ENCODE results near the gene KCNMA1.

KCNMA1 gene

DNA sequence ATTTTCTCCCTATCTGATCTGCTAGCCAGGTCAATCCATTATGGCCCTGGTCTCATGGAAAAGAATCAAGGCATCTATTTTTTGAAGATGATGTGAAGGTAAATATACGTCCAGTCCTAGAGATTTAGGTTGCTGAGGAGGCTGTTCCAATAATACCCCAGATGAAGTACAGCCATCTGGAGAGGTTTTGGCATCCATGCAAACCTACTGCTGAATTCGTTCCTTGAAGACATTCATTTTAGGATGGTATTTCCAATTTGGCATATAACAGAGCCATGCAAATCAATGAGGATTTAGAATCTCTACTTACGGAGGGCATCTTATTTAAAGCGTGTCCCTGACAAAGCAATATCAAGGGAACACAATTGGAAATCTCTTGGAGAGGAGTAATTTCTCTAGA is 465.5 kb downstream of the KCNMA1 start:
- DNase-seq (ENCODE audit: insufficient read length, low spot score) (no peak), FAIRE-seq (no peak)
- TF ChIP-seq POLR2A (IDR thresholded peaks at IDR 0.05; ENCODE audit: low read depth, low read length), result no peak

DNA sequence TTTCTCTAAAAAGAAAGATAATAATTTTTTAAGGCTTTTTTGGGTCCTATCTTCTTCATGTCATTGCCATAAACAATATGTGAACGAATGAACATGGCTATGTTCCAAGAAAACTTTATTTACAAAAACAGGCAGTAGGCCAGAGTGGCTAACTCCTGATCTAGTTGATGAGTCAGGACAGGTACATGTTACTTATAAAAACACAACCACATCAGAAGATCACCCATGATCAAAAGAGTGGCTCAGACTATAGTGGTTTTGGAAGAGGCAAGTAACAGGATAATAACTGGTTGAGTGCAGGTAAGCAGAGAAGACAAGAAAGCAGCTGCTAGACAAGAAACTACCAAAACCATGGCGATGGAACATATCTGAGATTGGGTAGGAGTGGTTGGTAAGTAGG is 468.7 kb downstream of the KCNMA1 start:
- no peak for TF ChIP-seq POLR2A (IDR thresholded peaks at IDR 0.05; ENCODE audit: low read depth, low read length)
- FAIRE-seq (peak; percentile 53), DNase-seq (ENCODE audit: insufficient read length, low spot score) (no peak)

DNA sequence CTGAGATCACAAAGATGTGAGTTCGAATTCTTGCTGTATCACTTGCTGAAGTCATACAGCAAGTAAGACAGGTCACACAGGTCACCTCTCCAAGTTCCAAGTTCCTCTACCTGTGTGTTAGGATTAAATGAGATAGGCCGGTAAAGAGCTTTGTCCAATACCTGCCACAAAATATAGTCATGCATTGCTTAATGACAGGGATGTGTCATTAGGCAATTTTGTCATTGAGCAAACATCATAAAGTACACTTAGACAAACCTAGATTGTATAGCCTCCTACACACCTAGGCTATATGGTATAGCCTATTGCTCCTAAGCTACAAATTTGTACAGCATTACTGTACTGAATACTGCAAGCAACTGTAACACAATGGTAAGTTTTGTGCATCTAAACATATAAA is 469.4 kb downstream of the KCNMA1 start:
- no peak for TF ChIP-seq POLR2A (IDR thresholded peaks at IDR 0.05; ENCODE audit: low read depth, low read length)
- no peak for FAIRE-seq
- DNase-seq (ENCODE audit: insufficient read length, low spot score), result no peak

DNA sequence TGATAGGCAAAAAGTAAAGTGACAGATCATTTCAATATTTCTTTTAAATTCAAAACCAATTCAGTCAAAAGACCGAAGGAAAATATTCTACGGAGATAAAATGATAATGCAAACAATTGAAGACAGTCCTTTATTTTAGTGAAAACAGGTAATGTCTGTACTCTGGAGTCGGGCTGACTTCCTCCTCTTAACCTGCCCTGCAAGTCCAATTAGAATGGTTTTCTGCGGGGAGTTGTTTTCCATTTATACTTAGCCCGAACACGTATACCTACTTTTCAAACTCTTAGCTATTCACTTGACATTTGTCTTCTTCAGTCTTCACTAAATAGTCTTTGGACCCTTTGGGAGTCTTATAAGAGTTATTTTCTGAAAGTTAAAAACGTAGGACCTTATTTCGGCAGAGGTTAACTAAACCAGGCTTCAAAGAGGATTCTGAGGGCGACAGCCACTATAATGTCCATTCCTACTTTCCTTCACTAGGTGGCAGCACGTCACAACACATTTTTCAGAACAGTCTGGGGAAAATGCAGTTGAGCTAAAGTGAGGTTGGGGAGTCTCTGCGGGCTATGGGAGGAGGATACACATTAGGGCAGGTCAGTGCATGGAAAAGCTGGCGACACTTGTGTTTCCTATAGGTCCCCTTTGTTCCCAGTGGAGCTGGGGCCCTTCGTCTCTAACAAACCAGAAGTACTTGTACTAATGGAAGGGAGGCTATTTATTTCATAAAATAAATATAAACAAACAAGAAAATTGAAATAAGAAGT is 472.0 kb downstream of the KCNMA1 start:
- FAIRE-seq, result peak; percentile 98
- peak; percentile 27 for DNase-seq (ENCODE audit: insufficient read length, low spot score)

DNA sequence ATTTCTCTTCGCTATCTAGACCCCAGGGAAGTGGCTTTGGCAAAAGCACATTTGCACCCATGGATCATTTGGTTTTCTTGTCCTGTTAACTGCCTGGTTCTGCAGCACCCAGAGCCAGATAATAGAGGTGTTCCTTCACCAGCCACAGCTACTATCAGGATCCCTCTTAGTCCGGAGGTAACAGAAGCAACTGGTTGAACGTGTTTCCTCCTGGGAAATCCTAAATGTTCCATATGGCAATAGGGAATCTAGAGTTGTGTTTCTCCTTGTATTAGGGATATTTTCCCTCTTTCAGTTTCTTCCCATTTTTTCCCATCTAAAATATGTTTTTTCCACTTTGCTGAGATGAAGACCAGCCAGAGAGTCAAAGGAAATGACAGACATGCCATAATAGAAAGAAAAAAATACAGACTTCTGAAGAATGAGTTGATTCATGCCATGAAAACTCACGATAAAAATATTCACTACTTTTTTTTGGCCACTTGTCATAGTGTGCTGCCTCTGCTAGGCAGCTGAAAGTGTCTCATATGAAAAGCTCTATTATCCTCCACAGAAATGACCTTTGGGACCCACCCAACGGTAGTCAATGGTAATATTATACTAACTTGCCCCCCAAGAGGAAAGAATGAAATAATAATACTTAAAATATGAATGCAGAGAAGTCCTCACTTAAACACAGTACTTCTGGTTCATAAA is 472.8 kb downstream of the KCNMA1 start:
- FAIRE-seq (peak; percentile 69), DNase-seq (ENCODE audit: insufficient read length, low spot score) (no peak)
- TF ChIP-seq POLR2A (IDR thresholded peaks at IDR 0.05; ENCODE audit: low read depth, low read length), result no peak

More for the DNA sequence above, 472.0 kb downstream of the KCNMA1 start:
- TF ChIP-seq POLR2A (IDR thresholded peaks at IDR 0.05; ENCODE audit: low read depth, low read length), result no peak

DNA sequence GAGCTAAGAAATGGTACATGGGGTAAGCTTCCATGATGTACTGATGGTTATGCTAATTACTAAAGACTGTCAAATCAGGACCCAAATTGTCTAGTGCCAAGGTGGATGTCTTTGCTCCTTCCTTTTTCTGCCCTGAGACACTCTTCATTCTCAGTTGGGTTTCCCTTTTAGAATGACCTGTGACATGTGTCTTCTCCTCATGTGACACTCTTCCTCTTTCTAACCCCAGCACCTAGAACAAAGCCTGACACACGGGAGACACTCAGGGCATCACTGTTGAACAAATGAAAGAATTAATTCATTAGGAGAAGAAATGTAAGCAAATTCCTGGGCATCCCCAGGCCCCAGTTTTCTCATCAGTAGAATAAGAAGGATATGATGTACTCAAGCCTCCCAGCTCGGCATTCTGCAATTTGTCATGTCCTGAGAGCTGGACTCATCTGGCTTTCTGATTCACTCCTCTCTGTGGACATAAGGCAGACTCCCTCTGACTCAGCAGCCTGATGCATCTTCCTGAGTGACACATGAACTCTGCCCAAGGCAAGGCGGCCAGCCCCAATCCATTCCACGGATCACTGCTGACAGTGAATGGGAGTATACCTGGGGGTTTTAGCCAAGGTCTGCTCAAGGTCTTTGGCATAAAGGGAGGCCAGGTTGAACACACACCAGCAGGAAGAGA is 473.8 kb downstream of the KCNMA1 start:
- FAIRE-seq, result peak; percentile 98

DNA sequence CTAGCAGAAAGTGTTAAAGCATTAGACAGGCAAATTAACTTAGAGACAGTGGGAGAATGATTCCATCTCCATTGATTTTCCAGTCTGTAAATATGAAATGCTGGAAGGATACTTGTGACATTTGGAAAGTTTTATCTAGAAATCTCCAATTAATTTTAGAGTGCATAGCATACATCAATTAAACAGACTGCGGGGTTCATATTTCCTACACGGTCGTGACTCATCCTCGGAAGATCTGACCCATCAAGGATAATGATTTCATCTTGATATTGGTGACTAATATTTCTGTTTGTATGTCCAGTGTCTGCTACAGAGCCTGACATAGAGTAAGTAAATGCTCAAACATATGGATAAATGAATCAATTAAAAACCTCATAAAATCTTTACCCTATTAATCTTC is 474.9 kb downstream of the KCNMA1 start:
- DNase-seq (ENCODE audit: insufficient read length, low spot score), result no peak
- FAIRE-seq, result no peak
- TF ChIP-seq POLR2A (IDR thresholded peaks at IDR 0.05; ENCODE audit: low read depth, low read length), result no peak

More for the DNA sequence above, 473.8 kb downstream of the KCNMA1 start:
- TF ChIP-seq POLR2A (IDR thresholded peaks at IDR 0.05; ENCODE audit: low read depth, low read length), result no peak
- peak; percentile 61 for DNase-seq (ENCODE audit: insufficient read length, low spot score)

DNA sequence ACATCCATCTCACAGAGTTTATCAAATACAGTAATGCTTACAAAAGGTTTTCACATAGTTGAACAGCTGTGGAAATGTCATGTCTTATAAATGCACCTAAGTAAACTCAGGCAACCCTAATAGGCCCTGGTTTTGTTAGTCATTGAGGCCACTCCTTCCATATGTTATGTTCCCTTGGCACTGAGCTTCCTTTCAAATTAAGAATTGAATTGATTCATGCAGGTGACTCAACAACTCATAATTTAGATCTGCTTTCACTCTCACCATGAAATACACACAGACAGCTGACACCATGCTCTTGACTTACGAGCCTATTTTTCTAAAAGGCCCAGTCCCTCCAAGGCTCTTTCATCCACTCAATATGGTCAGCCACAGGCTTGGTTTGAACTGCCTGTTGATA is 476.9 kb downstream of the KCNMA1 start:
- TF ChIP-seq POLR2A (IDR thresholded peaks at IDR 0.05; ENCODE audit: low read depth, low read length), result no peak
- FAIRE-seq (peak; percentile 97), DNase-seq (ENCODE audit: insufficient read length, low spot score) (peak; percentile 34)

DNA sequence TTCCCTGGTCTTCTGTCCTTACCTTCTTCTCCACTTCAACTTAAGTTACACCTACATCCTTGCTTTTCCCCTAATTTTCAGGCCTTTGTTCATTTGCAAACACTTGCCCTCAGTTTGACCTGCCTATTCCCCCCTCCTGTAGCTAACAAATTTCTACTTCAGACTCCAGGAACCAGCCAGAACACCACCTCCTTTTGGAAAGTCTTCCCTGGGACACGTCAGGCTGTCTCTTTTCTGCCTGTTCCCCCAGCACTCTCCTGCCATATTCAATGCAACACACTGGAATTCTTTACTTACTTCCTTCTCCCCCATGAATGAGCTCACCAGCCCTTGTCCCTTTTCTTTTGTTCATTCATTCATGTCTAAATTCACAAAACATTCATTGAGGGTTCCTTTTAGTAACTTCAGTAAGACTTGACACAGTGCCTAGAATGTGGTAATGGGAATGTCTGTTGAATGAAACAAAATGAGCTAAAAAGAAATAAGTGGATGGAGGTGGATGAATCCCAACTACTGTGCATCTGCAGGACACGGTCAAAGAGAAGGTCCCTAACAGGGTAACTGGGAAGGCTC is 478.0 kb downstream of the KCNMA1 start:
- no peak for FAIRE-seq
- TF ChIP-seq POLR2A (IDR thresholded peaks at IDR 0.05; ENCODE audit: low read depth, low read length), result no peak

DNA sequence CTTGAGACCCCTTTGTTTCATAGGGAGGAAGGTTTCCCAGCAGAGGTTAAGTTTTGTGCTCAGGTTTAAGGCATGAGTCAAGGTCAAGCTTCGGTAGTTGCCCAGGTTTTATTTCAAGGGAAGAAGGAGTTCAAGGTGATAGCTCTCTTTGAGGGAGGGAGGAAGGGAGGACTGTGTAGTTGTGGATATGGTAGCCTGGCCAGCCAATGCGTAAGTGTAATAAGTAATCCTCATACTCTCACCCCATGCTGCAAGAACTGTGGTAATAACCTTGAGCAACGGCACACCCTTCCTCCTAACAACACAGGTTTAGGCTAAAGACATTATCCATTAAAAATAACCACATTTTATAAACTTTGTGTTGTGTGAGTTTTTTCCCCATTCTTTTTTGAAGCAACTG is 478.9 kb downstream of the KCNMA1 start:
- FAIRE-seq (no peak), DNase-seq (ENCODE audit: insufficient read length, low spot score) (no peak)
- no peak for TF ChIP-seq POLR2A (IDR thresholded peaks at IDR 0.05; ENCODE audit: low read depth, low read length)

More for the DNA sequence above, 478.0 kb downstream of the KCNMA1 start:
- no peak for DNase-seq (ENCODE audit: insufficient read length, low spot score)

DNA sequence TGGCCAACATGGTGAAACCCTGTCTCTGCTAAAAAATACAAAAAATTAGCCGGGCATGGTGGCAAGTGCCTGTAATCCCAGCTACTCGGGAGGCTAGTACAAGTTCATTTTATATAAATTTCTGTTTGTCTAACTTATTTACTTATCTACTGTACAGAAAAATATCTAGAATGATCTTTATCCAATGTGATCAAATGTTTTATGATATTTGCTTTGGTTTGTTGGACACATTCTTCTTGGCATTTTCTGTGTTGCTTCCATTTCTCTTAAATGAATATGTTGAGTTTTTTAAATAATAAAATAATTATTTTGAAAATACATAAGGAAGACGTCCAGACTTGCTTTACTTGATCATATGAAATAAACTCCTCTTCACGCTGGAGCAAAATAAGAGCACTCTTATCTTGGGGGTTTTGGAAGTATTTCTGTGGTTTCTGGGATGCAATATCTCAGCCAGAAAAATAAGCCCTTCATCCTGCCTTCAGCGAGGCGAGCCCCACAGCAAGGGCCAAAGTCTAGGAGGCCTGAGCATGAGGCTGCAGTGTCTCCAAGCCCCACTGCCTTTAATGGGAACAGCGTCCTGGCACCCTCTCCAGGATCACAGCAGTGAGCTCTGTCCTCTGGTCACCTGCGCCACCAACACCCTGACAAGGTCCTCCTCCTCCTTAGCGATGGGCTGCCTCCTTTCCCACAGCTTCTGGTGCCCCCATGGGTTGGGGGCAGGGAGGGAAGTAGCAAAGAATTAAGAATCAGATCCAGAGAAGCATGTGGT is 480.2 kb downstream of the KCNMA1 start:
- FAIRE-seq (no peak), DNase-seq (ENCODE audit: insufficient read length, low spot score) (no peak)
- no peak for TF ChIP-seq POLR2A (IDR thresholded peaks at IDR 0.05; ENCODE audit: low read depth, low read length)

DNA sequence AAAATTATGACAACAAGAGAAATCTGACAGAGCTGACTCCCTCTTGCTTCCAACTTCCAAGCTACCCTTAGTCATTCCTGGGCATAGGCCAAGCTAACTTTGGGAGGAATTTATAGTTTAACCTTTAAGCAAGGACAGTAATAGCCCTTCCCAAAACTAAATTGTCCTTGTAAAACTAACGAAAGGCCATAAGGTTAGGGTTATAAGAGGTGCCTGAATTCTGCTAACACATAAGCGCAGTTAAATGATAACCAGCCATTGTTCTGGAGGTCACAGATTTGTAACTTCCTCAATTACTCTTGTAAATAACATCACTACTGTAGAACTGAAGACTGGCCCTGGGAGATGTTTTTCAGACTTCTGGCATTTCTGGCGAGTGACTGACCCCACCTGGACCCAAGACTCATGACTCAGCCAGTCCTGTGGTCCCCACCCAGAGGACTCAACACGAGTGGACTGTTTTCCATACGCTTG is 481.2 kb downstream of the KCNMA1 start:
- TF ChIP-seq POLR2A (IDR thresholded peaks at IDR 0.05; ENCODE audit: low read depth, low read length), result no peak
- peak; percentile 78 for FAIRE-seq
- DNase-seq (ENCODE audit: insufficient read length, low spot score), result peak; percentile 27

DNA sequence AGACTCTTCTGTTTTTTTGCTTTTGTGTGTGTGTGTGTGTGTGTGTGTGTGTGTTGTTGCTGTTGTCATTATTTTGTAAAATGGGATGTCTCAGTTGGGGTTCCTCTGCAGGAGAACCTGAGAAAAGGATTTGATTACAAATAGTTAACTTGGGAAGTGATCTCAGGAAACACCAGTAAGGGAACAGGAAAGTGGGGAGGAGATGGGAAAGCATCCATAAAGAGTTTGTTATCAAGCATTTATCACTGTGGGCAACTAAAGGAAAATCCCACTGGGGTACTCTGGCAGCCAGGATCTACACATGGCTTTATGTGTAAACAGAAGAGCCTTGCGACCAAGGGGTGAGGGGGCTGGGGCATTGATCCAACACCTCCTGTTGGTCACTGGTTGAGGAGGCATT is 485.4 kb downstream of the KCNMA1 start:
- FAIRE-seq (no peak), DNase-seq (ENCODE audit: insufficient read length, low spot score) (no peak)
- no peak for TF ChIP-seq POLR2A (IDR thresholded peaks at IDR 0.05; ENCODE audit: low read depth, low read length)

Measured in H54 (cell line).